ENCODE data around the gene GGT5.
"Not testable (repeated sequence)": the region's sequence is repeated elsewhere in the genome, so short reads cannot be mapped to it uniquely, and the experiment has no call there.

GGT5 gene

GRCh38 chr22:24262185-24262749 is 17.4 kb upstream of the GGT5 start:
- not testable (repeated sequence) for FAIRE-seq

GRCh38 chr22:24259459-24259858 is 14.6 kb upstream of the GGT5 start:
- not testable (repeated sequence) for FAIRE-seq

GRCh38 chr22:24256736-24257135 is 11.9 kb upstream of the GGT5 start:
- not testable (repeated sequence) for FAIRE-seq

- not testable (repeated sequence) for FAIRE-seq
These were observed 11.3 kb upstream of the GGT5 start for GRCh38 chr22:24256136-24256535.

GRCh38 chr22:24253126-24253525 is 8.2 kb upstream of the GGT5 start:
- FAIRE-seq, result not testable (repeated sequence)

GRCh38 chr22:24251286-24251685 is 6.4 kb upstream of the GGT5 start:
- not testable (repeated sequence) for FAIRE-seq

GRCh38 chr22:24249413-24249812 is 4.5 kb upstream of the GGT5 start:
- FAIRE-seq, result not testable (repeated sequence)

- FAIRE-seq, result not testable (repeated sequence)
These were observed 3.7 kb upstream of the GGT5 start for GRCh38 chr22:24248611-24249010.

GRCh38 chr22:24247564-24248344 is 2.9 kb upstream of the GGT5 start:
- FAIRE-seq, result no peak

- no peak for FAIRE-seq
These were observed 2.2 kb upstream of the GGT5 start for GRCh38 chr22:24247011-24247507.

- not testable (repeated sequence) for FAIRE-seq
These were observed 991 bp upstream of the GGT5 start for GRCh38 chr22:24245584-24246561.

- FAIRE-seq, result no peak
These were observed 616 bp downstream of the GGT5 start for GRCh38 chr22:24244144-24244787.

GRCh38 chr22:24243417-24243816 is 1.5 kb downstream of the GGT5 start:
- FAIRE-seq, result not testable (repeated sequence)

- not testable (repeated sequence) for FAIRE-seq
These were observed 3.7 kb downstream of the GGT5 start for GRCh38 chr22:24240985-24241692.

- FAIRE-seq, result no peak
These were observed 4.5 kb downstream of the GGT5 start for GRCh38 chr22:24240381-24240780.

GRCh38 chr22:24238101-24238694 is 6.7 kb downstream of the GGT5 start:
- not testable (repeated sequence) for FAIRE-seq

GRCh38 chr22:24236656-24237055 is 8.2 kb downstream of the GGT5 start:
- FAIRE-seq, result no peak

- no peak for FAIRE-seq
These were observed 9.6 kb downstream of the GGT5 start for GRCh38 chr22:24235315-24235714.

- no peak for FAIRE-seq
These were observed 11.1 kb downstream of the GGT5 start for GRCh38 chr22:24233816-24234215.

GRCh38 chr22:24233235-24233634 is 11.6 kb downstream of the GGT5 start:
- no peak for FAIRE-seq

GRCh38 chr22:24232725-24233124 is 12.2 kb downstream of the GGT5 start:
- no peak for FAIRE-seq
